A673 (cell line): Measurements from ENCODE around the gene SGK1.

ENCODE experiments used
- CTCF ChIP-seq: fragments of 300-800, 200-600 bp; sonication (generic); conservative IDR thresholded peaks from 2 replicates; pipeline ENCODE4 v1.5.1; 2017; ENCODE audit warnings: low read depth, mild to moderate bottlenecking, antibody characterized with exemption, low read length, moderate library complexity, mixed read lengths
- EZH2 ChIP-seq: fragments of 200-600 bp; sonication (generic); IDR thresholded peaks from 2 replicates; pipeline ENCODE4 v1.6.1; 2017; ENCODE audit warnings: borderline replicate concordance, low read depth, mild to moderate bottlenecking, mixed read lengths, antibody characterized with exemption, low read length; ENCODE audit not compliant: poor library complexity, severe bottlenecking

- TF ChIP-seq CTCF (no peak), EZH2 (no peak)
Observed at GRCh38 chr6:134119486-134119885, 198.4 kb downstream of the SGK1 start.
